ENCODE data around the gene TBL3.

Gene TBL3

GRCh38 chr16:1976951-1977874, 5.4 kb downstream of the TBL3 start:
- no peak overlapping the region for H3K4me3 ChIP-seq (ENCODE audit: control insufficient read depth, low read depth, low read length)
- DNase-seq (ENCODE audit: low read depth), result no peak
- TF ChIP-seq, protein P1, sequence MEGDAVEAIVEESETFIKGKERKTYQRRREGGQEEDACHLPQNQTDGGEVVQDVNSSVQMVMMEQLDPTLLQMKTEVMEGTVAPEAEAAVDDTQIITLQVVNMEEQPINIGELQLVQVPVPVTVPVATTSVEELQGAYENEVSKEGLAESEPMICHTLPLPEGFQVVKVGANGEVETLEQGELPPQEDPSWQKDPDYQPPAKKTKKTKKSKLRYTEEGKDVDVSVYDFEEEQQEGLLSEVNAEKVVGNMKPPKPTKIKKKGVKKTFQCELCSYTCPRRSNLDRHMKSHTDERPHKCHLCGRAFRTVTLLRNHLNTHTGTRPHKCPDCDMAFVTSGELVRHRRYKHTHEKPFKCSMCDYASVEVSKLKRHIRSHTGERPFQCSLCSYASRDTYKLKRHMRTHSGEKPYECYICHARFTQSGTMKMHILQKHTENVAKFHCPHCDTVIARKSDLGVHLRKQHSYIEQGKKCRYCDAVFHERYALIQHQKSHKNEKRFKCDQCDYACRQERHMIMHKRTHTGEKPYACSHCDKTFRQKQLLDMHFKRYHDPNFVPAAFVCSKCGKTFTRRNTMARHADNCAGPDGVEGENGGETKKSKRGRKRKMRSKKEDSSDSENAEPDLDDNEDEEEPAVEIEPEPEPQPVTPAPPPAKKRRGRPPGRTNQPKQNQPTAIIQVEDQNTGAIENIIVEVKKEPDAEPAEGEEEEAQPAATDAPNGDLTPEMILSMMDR (conservative IDR thresholded peaks at IDR 0.05; ENCODE audit: control insufficient read depth, insufficient read depth, low read depth, low read length), result no peak

- TF ChIP-seq, protein P1 (conservative IDR thresholded peaks at IDR 0.05; ENCODE audit: control insufficient read depth, insufficient read depth, low read depth, low read length), result no peak
- no peak overlapping the region for H3K4me3 ChIP-seq (ENCODE audit: control insufficient read depth, low read depth, low read length)
- no peak for DNase-seq (ENCODE audit: low read depth)
Observed at GRCh38 chr16:1977875-1978268, 6.0 kb downstream of the TBL3 start.

GRCh38 chr16:1978476-1979120, 6.7 kb downstream of the TBL3 start:
- TF ChIP-seq, protein P1 (conservative IDR thresholded peaks at IDR 0.05; ENCODE audit: control insufficient read depth, insufficient read depth, low read depth, low read length), result no peak
- no peak for DNase-seq (ENCODE audit: low read depth)
- no peak overlapping the region for H3K4me3 ChIP-seq (ENCODE audit: control insufficient read depth, low read depth, low read length)

- peak; percentile 15 for DNase-seq (ENCODE audit: low read depth)
- TF ChIP-seq, protein P1 (conservative IDR thresholded peaks at IDR 0.05; ENCODE audit: control insufficient read depth, insufficient read depth, low read depth, low read length), result no peak
- no peak overlapping the region for H3K4me3 ChIP-seq (ENCODE audit: control insufficient read depth, low read depth, low read length)
Observed at GRCh38 chr16:1979271-1980029, 7.6 kb downstream of the TBL3 start.

DNA sequence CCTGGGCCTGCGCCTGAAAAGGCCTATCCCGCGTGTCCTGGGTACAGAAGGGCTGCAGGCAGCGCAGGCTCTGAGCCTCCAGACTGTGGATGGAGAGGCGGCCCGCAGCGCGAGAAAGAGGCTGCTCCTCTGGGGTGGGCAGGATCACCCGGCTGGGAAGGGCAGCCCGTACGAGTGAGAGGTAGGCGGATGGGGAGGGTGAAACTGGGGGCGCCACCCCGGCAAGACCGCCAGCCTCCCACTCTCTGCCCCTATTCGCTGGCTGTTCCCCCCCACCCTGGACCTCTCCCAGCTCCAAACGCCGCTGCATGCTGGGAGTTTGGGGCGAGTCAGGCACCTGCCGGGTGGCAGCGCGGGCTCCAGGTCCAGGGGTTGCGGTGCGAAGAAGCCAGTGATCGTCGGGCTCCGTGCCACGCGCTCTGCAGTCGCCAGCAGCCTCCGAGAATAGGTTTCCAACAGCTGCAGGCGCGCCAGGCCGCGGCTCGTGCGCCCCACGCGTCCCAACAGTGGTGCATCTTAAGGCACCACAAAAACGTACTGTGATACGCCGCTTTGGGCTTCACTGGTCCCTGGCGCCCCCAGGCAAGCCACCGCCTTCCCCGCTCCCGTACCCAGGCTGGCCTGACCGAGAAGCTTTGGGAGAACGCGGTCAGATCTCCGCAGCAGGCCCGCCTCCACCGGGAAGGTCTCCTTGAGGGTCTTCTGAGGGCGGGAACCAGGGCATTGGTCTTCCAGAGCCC, 8.3 kb downstream of the TBL3 start:
- no peak for DNase-seq (ENCODE audit: low read depth)
- TF ChIP-seq, protein P1 (conservative IDR thresholded peaks at IDR 0.05; ENCODE audit: control insufficient read depth, insufficient read depth, low read depth, low read length), result no peak
- no peak overlapping the region for H3K4me3 ChIP-seq (ENCODE audit: control insufficient read depth, low read depth, low read length)

DNA sequence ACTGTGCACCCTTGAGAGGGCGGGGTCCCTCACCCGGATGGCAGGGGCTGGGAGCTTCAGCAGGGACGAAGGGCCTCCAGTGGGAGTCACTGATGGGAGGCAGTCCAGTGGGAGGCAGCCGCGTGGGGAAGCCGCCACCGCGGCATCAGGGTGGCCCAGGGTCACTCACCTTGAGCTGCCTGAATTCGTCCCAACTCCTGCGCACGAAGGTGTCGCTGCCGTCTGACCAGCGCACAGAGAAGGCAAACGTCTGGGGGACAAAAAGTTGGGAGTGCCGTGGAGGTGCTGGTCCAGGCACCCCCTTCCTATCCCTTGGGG, 8.9 kb downstream of the TBL3 start:
- TF ChIP-seq, protein P1 (conservative IDR thresholded peaks at IDR 0.05; ENCODE audit: control insufficient read depth, insufficient read depth, low read depth, low read length), result no peak
- no peak overlapping the region for H3K4me3 ChIP-seq (ENCODE audit: control insufficient read depth, low read depth, low read length)
- no peak for DNase-seq (ENCODE audit: low read depth)
